ENCODE data around the gene CEP350. TPM values are rescaled to one million over a fixed set of nuclear protein-coding genes. Genes with fewer than 3 reads are reported as not detected.

Gene CEP350
- total RNA-seq, 1 experiment from 2014 or later, result 27.6 TPM

DNA sequence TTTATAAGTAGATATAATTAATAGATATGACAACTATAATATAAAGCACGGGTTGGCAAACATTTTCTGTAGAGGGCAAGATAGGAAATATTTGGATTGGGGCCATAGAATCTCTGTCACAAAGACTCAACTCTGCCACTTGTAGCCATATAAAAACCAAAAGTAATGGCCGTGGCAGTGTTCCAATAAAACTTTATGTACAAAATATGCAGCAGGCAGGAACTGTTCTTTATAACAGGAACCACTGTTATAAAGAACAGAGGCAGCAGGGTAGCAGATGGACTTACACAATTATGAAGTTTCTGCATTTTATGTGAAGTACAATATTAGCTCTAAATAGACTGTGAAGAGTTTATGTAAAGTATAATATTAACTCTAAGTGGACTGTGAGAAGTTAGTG is 183.2 kb downstream of the CEP350 start:
- H3K4me3 ChIP-seq (replicated peaks in 1 of 2; ENCODE audit: low read depth in 1 of 2, low read length in 2 of 2), result no peak overlapping the region
- no peaks in the 10 kb centered on the region for H4K20me1 ChIP-seq (ENCODE audit: insufficient read depth)
- no peak for DNase-seq (ENCODE audit: low read depth, low spot score)
- no peak overlapping the region for H3K27ac ChIP-seq (ENCODE audit: low read depth, low read length)
- H3K9ac ChIP-seq (ENCODE audit: low read length), result no peak overlapping the region
- H3K9me2 ChIP-seq (ENCODE audit: insufficient read depth), result no peaks in the 10 kb centered on the region
- intact Hi-C loops (cut with micrococcal nuclease), result no loop called here
- TF ChIP-seq ZFX (IDR thresholded peaks at IDR 0.05) (no peak), EZH2phosphoT487 (IDR thresholded peaks at IDR 0.05; ENCODE audit: borderline replicate concordance) (no peak), FOSL1 (IDR thresholded peaks at IDR 0.05; ENCODE audit: low read depth) (no peak), EZH2 (IDR thresholded peaks at IDR 0.05) (no peak), CEBPB (IDR thresholded peaks at IDR 0.05; ENCODE audit: low read depth) (no peak), ZBTB33 (IDR thresholded peaks at IDR 0.05; ENCODE audit: extremely low read depth, insufficient replicate concordance, low read length) (no peak)
- TF ChIP-seq, protein P1, sequence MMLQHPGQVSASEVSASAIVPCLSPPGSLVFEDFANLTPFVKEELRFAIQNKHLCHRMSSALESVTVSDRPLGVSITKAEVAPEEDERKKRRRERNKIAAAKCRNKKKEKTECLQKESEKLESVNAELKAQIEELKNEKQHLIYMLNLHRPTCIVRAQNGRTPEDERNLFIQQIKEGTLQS (IDR thresholded peaks at IDR 0.05), result no peak
- no peaks in the 10 kb centered on the region for H3K36me3 ChIP-seq (ENCODE audit: control insufficient read depth in 1 of 2, insufficient read depth in 2 of 2, low read length in 2 of 2)
- no peaks in the 10 kb centered on the region for H3K79me2 ChIP-seq (ENCODE audit: insufficient read depth, low read length)
- BruUV-seq (replicated peaks), result no TSS peak
- H3K4me2 ChIP-seq (ENCODE audit: low read length), result no peak overlapping the region
- RAD21 ChIA-PET (ENCODE audit: low non-redundant PET in 1 of 2, low total read pairs in 2 of 2, uncharacterized antibody in 2 of 2, unreplicated experiment in 2 of 2), result no interaction called here
- H3K27me3 ChIP-seq (ENCODE audit: insufficient read depth, low read length), result no peaks in the 10 kb centered on the region
- POLR2A ChIA-PET, result interaction anchor here (0.8 kb wide), 1 partner anchor 17 kb away, joined by 3 read pairs; the partner anchor contains the start of gene QSOX1
- H2AFZ ChIP-seq (ENCODE audit: low read depth, low read length, poor library complexity, severe bottlenecking), result peak overlapping the region; percentile 84
- CTCF ChIA-PET, result no interaction called here
- no peaks in the 10 kb centered on the region for H3K9me3 ChIP-seq (ENCODE audit: control insufficient read depth in 1 of 2, insufficient read depth in 1 of 2, low read depth in 1 of 2, low read length in 2 of 2)
- no peak for ATAC-seq
- peaks cover 0 to 12% of the 10 kb centered on the region in 2 experiments; a peak in 2 of 4 replicates for H3K4me1 ChIP-seq (ENCODE audit: control insufficient read depth in 1 of 2, insufficient read depth in 2 of 2, low read length in 2 of 2)

DNA sequence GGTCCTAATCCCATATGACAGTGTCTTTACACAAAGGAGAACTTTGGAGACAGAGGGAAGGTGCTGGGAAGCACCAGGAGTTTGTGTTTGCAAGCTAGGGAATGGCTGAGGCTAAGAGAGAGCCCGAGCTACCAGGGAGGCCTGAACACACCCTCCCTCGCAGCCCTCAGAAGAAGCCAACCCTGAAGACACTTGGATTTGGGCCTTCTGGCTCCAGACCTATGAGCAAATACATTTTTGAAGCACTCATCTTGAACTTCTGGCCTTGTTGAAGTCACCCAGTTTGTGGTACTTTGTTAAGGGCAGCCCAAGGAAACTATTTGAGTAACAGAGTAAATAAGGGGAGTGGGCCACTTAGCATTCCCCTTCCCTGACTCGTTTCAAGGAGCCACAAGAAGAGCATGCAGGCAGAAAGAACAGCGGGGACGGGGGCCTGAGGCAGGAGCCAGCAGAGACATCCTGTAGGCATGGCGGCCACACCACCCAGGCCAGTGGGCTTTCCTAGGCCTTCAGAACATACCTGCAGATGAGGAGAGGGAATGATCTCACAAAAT is 186.8 kb downstream of the CEP350 start:
- no peaks in the 10 kb centered on the region for H3K27me3 ChIP-seq (ENCODE audit: insufficient read depth, low read length)
- H3K4me3 ChIP-seq (replicated peaks in 1 of 2; ENCODE audit: low read depth in 1 of 2, low read length in 2 of 2), result no peak overlapping the region
- H3K36me3 ChIP-seq (ENCODE audit: control insufficient read depth in 1 of 2, insufficient read depth in 2 of 2, low read length in 2 of 2), result no peaks in the 10 kb centered on the region
- ATAC-seq (no peak), DNase-seq (ENCODE audit: low read depth, low spot score) (no peak)
- H4K20me1 ChIP-seq (ENCODE audit: insufficient read depth), result no peaks in the 10 kb centered on the region
- RAD21 ChIA-PET (ENCODE audit: low non-redundant PET in 1 of 2, low total read pairs in 2 of 2, uncharacterized antibody in 2 of 2, unreplicated experiment in 2 of 2), result no interaction called here
- H3K4me2 ChIP-seq (ENCODE audit: low read length), result no peak overlapping the region
- intact Hi-C loops (cut with micrococcal nuclease), result no loop called here
- H3K9me3 ChIP-seq (ENCODE audit: control insufficient read depth in 1 of 2, insufficient read depth in 1 of 2, low read depth in 1 of 2, low read length in 2 of 2), result no peaks in the 10 kb centered on the region
- H3K79me2 ChIP-seq (ENCODE audit: insufficient read depth, low read length), result no peaks in the 10 kb centered on the region
- H3K9ac ChIP-seq (ENCODE audit: low read length), result no peak overlapping the region
- no peak overlapping the region for H2AFZ ChIP-seq (ENCODE audit: low read depth, low read length, poor library complexity, severe bottlenecking)
- no TSS peak for BruUV-seq (replicated peaks)
- POLR2A ChIA-PET, result no interaction called here
- H3K9me2 ChIP-seq (ENCODE audit: insufficient read depth), result no peaks in the 10 kb centered on the region
- no peak overlapping the region for H3K27ac ChIP-seq (ENCODE audit: low read depth, low read length)
- CTCF ChIA-PET, result no interaction called here
- H3K4me1 ChIP-seq (ENCODE audit: control insufficient read depth in 1 of 2, insufficient read depth in 2 of 2, low read length in 2 of 2), result peaks cover 0 to 8% of the 10 kb centered on the region in 2 experiments; a peak in 2 of 4 replicates
- TF ChIP-seq EZH2 (IDR thresholded peaks at IDR 0.05) (no peak), TCF7L2 (IDR thresholded peaks at IDR 0.05; ENCODE audit: borderline replicate concordance, extremely low read depth, insufficient read depth, insufficient read length) (no peak), CTCF (IDR thresholded peaks at IDR 0.05 in 2 of 3, conservative IDR thresholded peaks at IDR 0.05 in 1 of 3; ENCODE audit: borderline replicate concordance in 1 of 3, insufficient read depth in 1 of 3, low read depth in 2 of 3, low read length in 2 of 3) (no peak), ZFX (IDR thresholded peaks at IDR 0.05) (no peak), EGR1 (IDR thresholded peaks at IDR 0.05; ENCODE audit: low read depth) (no peak), CBX3 (IDR thresholded peaks at IDR 0.05; ENCODE audit: low read depth) (no peak), CEBPB (IDR thresholded peaks at IDR 0.05; ENCODE audit: low read depth) (no peak), RAD21 (IDR thresholded peaks at IDR 0.05; ENCODE audit: low read depth) (no peak), ELF1 (IDR thresholded peaks at IDR 0.05; ENCODE audit: borderline replicate concordance, low read depth) (no peak), ZNF274 (IDR thresholded peaks at IDR 0.05; ENCODE audit: low read depth, low read length) (no peak), SIN3A (IDR thresholded peaks at IDR 0.05; ENCODE audit: low read depth) (no peak), FOSL1 (IDR thresholded peaks at IDR 0.05; ENCODE audit: low read depth) (no peak)

Measured in HCT116 (cell line).